Measurements from ENCODE around the gene MSH5. TPM values are rescaled to one million over a fixed set of nuclear protein-coding genes. Genes with fewer than 3 reads are reported as not detected.

Gene MSH5
- total and polyA plus RNA-seq, 2 of the 13 experiments (the other 11 are each of a cell fraction or from before 2014, with no cell fraction given) = 10.2 to 38.7 TPM

DNA sequence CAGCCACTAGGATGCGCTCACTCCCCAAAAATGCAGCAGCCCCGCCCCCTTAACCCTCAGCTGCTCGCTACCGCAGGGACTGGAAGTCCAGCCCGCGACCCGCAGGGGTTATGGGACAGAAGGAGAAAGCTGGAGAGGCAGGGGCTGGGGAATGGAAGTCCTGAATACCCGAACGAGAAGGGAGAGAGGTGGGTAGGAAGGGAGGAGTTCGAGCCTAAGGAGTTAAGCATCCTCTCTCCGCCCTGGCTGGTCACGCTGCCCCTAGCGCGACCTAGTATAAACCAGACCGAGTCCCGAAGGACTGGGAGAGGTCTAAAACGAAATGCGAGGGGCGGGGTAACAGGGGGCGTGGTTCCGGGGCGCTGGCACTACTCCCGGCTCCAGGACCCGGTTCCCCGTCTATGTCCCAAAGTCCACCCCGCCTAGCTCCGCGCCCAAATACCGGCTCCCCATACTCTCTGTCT is 10.3 kb upstream of the MSH5 start (continued):
- TF ChIP-seq ZBTB14 (CRISPR knock-in tag; IDR thresholded peaks at IDR 0.05) (no peak; the same call in 1 of the 2 replicates), CEBPZ (IDR thresholded peaks at IDR 0.05; ENCODE audit: low read length) (no peak), REPIN1 (CRISPR knock-in tag; IDR thresholded peaks at IDR 0.05; ENCODE audit: borderline replicate concordance, low read depth) (peak; percentile 60; the same call in 1 of the 2 replicates), HMGXB4 (CRISPR knock-in tag; IDR thresholded peaks at IDR 0.05; ENCODE audit: borderline replicate concordance in 1 of 2, low read depth in 1 of 2) (peak; percentile 89 to 97), HMG20B (CRISPR knock-in tag; conservative IDR thresholded peaks at IDR 0.05) (0 out of 2 replicates have a peak, but pooled peaks have one; percentile 37), SMYD3 (CRISPR knock-in tag; IDR thresholded peaks at IDR 0.05) (no peak; the same call in 1 of the 2 replicates), ZNF850 (CRISPR knock-in tag; conservative IDR thresholded peaks at IDR 0.05) (no peak), ZFP36 (IDR thresholded peaks at IDR 0.05; ENCODE audit: borderline replicate concordance, low read depth, low read length, partially characterized antibody) (peak; percentile 15), ZNF280D (CRISPR knock-in tag; IDR thresholded peaks at IDR 0.05) (peak; percentile 21), ZNF549 (CRISPR knock-in tag; IDR thresholded peaks at IDR 0.05) (no peak), SIN3A (IDR thresholded peaks at IDR 0.05; ENCODE audit: borderline replicate concordance, low read depth, low read length) (no peak; the same call in 1 of the 2 replicates), EED (CRISPR knock-in tag; IDR thresholded peaks at IDR 0.05) (no peak), NFE2L1 (CRISPR knock-in tag; IDR thresholded peaks at IDR 0.05; ENCODE audit: borderline replicate concordance) (no peak), ZNF652 (CRISPR knock-in tag; IDR thresholded peaks at IDR 0.05; ENCODE audit: borderline replicate concordance, low read depth) (peak; percentile 100), ZNF44 (CRISPR knock-in tag; IDR thresholded peaks at IDR 0.05) (no peak), ZNF253 (CRISPR knock-in tag; IDR thresholded peaks at IDR 0.05; ENCODE audit: borderline replicate concordance) (no peak), ZNF205 (CRISPR knock-in tag; IDR thresholded peaks at IDR 0.05) (0 out of 2 replicates have a peak, but pooled peaks have one; percentile 18)
- TF ChIP-seq, protein P1, sequence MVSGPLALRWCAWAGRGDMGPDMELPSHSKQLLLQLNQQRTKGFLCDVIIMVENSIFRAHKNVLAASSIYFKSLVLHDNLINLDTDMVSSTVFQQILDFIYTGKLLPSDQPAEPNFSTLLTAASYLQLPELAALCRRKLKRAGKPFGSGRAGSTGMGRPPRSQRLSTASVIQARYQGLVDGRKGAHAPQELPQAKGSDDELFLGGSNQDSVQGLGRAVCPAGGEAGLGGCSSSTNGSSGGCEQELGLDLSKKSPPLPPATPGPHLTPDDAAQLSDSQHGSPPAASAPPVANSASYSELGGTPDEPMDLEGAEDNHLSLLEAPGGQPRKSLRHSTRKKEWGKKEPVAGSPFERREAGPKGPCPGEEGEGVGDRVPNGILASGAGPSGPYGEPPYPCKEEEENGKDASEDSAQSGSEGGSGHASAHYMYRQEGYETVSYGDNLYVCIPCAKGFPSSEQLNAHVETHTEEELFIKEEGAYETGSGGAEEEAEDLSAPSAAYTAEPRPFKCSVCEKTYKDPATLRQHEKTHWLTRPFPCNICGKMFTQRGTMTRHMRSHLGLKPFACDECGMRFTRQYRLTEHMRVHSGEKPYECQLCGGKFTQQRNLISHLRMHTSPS (CRISPR knock-in tag; IDR thresholded peaks at IDR 0.05; ENCODE audit: low read depth) = no peak

All from HepG2 (cell line).